Activated naive CD8-positive, alpha-beta T cell treated with anti-CD3 and anti-CD28 coated beads, Interleukin-2, amount 50 U/mL, for 24 hours (primary cell): Measurements from ENCODE around the gene GRB7.
"Not testable (repeated sequence)": the region's sequence is repeated elsewhere in the genome, so short reads cannot be mapped to it uniquely, and the experiment has no call there.

ENCODE experiments used
- ATAC-seq: fragments of 150-1000 bp; cut with Tn5 transposase; one replicate; pipeline ENCODE4 v1.10.0; 2021
- DNase-seq: peaks from one replicate; pipeline ENCODE4 v3.0.0; 2021
- H3K27ac Mint-ChIP-seq: one replicate; pipeline ENCODE4 v1.8.0; 2021; ENCODE audit warnings: mild to moderate bottlenecking, mixed read lengths
- H3K27me3 Mint-ChIP-seq: one replicate; pipeline ENCODE4 v1.8.0; 2021; ENCODE audit warnings: mixed read lengths
- H3K36me3 Mint-ChIP-seq: one replicate; pipeline ENCODE4 v1.8.0; 2021; ENCODE audit warnings: low read depth, mixed read lengths
- H3K4me1 Mint-ChIP-seq: one replicate; pipeline ENCODE4 v1.8.0; 2021; ENCODE audit warnings: mixed read lengths
- H3K4me3 Mint-ChIP-seq: one replicate; pipeline ENCODE4 v1.8.0; 2021; ENCODE audit warnings: mild to moderate bottlenecking, moderate library complexity, mixed read lengths
- H3K9me3 Mint-ChIP-seq: one replicate; pipeline ENCODE4 v1.8.0; 2021; ENCODE audit warnings: mixed read lengths

GRB7 gene

DNA sequence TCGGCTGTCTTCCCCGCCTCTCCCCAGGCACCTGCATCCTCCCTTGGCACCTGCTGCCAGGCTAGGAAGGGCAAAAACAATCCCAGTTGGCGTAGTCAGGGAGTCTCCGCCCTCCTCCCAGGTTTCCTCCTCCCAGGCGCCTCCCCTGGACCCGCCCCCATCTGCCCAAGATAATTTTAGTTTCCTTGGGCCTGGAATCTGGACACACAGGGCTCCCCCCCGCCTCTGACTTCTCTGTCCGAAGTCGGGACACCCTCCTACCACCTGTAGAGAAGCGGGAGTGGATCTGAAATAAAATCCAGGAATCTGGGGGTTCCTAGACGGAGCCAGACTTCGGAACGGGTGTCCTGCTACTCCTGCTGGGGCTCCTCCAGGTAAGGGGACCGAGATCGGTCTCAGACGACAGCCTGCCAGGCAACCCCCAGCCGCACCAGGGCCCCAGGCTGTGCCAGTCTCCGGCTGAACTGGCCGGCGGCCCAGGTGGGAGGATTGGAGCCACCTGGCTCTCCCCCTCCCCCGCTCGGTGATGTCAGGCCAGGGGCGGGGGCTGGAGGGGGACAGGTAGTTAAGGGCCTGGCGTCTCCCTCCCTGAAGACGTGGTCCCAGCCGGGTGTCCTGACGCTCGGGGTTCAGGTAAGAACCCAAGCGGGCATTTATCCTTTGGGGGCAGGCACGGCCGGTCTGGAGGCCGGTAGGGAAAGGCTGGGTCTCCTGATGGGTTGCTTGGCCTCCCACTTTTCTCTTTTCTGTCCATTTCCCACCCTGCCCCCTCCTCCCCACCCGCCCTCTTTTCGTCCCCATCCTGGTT is at the start of gene GRB7:
Gene GRB7 (plus strand): TSS at position 179 of the 808 bp plus-strand sequence. CDS start 4,364 bp downstream, outside the sequence.
- Mint-ChIP-seq H3K27me3 (peaks cover 12% of the 10 kb centered on the region), H3K4me3 (peak within 1 kb of the TSS; percentile 59), H3K4me1 (peaks cover 21% of the 10 kb centered on the region), H3K9me3 (no peaks in the 10 kb centered on the region), H3K36me3 (no peaks in the 10 kb centered on the region), H3K27ac (peak within 1 kb of the TSS; percentile 60)
- no peak for DNase-seq
- ATAC-seq: no peak

DNA sequence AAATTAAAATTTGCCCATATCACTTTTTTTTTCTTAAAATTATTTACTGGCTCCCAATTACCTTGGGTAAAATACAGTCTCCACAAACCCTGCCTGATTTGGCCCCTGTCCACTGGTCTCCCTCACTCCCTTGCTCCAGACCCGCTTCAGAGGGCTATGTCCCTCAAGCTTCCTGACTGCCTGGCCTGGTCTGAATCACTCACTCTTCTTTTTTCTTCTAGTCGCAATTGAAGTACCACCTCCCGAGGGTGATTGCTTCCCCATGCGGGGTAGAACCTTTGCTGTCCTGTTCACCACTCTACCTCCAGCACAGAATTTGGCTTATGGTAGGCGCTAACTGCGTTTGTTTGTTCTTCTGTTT is 49.3 kb upstream of the GRB7 start:
- Mint-ChIP-seq H3K9me3 (no peaks in the 10 kb centered on the region), H3K36me3 (peaks cover 3% of the 10 kb centered on the region), H3K27me3 (no peaks in the 10 kb centered on the region), H3K27ac (peak overlapping the region; percentile 95), H3K4me1 (peaks cover 22% of the 10 kb centered on the region), H3K4me3 (peak overlapping the region; percentile 97)
- ATAC-seq: no peak
- DNase-seq: no peak

DNA sequence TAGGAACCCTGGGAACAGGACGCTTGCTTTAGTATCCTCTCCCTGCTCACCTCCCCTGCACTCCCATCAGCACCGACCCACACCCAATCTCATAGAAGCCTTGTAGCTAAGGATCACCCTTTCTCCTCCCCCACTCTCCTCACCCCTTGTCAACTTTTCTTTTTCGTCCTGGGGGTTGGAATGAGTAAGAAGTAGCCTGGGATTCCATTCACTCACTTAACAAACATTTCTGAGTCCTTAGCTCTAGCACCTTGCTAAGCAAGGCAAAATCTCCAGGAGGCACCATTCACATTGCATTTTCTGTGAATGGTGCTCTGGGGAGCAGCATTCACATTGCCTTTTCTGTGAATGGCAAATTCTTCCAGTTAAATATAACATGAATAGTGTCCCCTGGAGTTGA is 48.8 kb upstream of the GRB7 start:
- H3K36me3 Mint-ChIP-seq: peaks cover 3% of the 10 kb centered on the region
- no peaks in the 10 kb centered on the region for H3K9me3 Mint-ChIP-seq
- no peaks in the 10 kb centered on the region for H3K27me3 Mint-ChIP-seq
- H3K4me1 Mint-ChIP-seq: peaks cover 22% of the 10 kb centered on the region
- ATAC-seq (no peak), DNase-seq (no peak)
- H3K4me3 Mint-ChIP-seq: peak overlapping the region; percentile 97
- peak overlapping the region; percentile 95 for H3K27ac Mint-ChIP-seq

DNA sequence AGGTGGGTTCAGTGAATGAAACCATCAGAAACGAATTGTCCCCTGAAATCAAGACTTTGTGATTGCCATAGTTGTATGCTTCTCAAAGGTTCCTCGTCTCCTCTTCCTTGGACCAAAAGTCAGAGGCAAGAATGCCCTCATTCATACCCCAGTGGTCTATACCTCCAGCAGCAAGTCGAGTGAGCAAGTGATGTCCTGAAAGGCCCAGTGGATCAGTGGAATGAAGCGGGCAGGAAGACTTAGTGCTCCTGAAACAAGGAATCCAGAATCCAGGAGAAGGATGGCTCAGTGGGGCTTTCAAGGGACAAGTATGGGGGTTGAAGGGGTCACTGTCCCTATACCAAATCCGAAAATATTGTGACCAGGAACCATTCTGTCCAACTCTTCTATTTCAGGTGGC is 43.1 kb upstream of the GRB7 start:
- Mint-ChIP-seq H3K4me3 (no peak overlapping the region), H3K27ac (no peak overlapping the region), H3K27me3 (peaks cover 17% of the 10 kb centered on the region), H3K9me3 (no peaks in the 10 kb centered on the region), H3K4me1 (peaks cover 3% of the 10 kb centered on the region), H3K36me3 (no peaks in the 10 kb centered on the region)
- ATAC-seq: no peak
- no peak for DNase-seq

DNA sequence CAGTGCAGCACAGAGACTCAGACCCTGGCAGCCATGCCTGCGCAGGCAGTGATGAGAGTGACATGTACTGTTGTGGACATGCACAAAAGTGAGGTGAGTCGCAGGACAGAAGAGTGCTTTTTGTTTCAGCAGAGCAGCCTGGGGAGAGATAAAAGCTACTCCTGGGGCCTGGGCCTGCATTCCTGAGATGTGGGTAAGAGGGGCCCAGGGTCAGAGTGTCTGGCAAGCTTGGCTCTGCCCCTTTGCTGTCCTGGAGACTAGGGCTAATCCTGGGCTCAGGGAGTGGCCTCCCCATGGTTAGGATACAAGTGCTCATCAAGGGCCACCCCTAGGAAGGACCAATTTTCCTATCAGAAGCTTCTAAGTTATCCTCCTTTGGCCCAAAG is 42.7 kb upstream of the GRB7 start:
- ATAC-seq (no peak), DNase-seq (no peak)
- peaks cover 5% of the 10 kb centered on the region for H3K4me1 Mint-ChIP-seq
- H3K27me3 Mint-ChIP-seq: peaks cover 20% of the 10 kb centered on the region
- no peak overlapping the region for H3K4me3 Mint-ChIP-seq
- H3K36me3 Mint-ChIP-seq: no peaks in the 10 kb centered on the region
- H3K9me3 Mint-ChIP-seq: no peaks in the 10 kb centered on the region
- no peak overlapping the region for H3K27ac Mint-ChIP-seq

DNA sequence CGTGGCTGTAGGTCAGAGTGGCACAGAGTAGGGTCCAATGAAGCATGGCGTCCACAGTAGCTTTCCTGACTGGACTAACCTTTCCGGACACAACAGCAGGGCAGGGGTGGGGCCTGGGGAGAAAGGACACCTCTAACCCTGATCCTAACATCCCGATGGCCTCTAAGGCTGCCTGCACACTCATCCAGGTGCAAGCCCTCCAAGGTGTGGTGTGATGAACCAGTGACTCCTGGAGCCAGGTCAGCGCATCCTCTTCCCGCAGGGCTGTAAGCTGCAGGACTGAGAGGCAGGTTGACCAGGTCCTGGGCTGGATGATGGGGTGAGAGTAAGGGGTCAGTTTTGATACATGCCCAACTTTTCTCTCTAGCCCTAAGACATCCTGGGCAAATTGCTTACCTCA is 41.0 kb upstream of the GRB7 start:
- no peaks in the 10 kb centered on the region for H3K36me3 Mint-ChIP-seq
- H3K9me3 Mint-ChIP-seq: no peaks in the 10 kb centered on the region
- no peak overlapping the region for H3K27ac Mint-ChIP-seq
- peaks cover 5% of the 10 kb centered on the region for H3K4me1 Mint-ChIP-seq
- H3K27me3 Mint-ChIP-seq: peaks cover 34% of the 10 kb centered on the region
- no peak overlapping the region for H3K4me3 Mint-ChIP-seq
- ATAC-seq (no peak), DNase-seq (no peak)

DNA sequence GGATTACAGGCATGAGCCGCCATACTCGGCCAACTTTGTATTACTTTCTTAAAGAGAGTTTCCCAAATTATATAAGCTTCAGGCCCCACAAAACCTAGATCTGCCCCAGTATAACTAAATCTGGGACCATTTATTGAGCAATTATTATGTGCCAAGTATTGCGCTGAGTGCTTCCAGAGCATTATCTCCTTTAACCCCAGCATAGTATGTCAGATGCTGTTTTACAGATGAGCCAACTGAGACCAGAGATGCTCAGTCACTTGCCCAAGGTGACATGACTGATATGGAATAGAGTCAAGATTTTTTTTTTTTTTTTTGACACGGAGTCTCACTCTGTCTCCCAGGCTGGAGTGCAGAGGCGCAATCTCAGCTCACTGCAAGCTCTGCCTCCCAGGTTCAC is 39.8 kb upstream of the GRB7 start:
- no peak for ATAC-seq
- Mint-ChIP-seq H3K36me3 (no peaks in the 10 kb centered on the region), H3K4me1 (peaks cover 5% of the 10 kb centered on the region), H3K27ac (no peak overlapping the region), H3K9me3 (no peaks in the 10 kb centered on the region), H3K4me3 (no peak overlapping the region), H3K27me3 (peaks cover 37% of the 10 kb centered on the region)
- DNase-seq: no peak

DNA sequence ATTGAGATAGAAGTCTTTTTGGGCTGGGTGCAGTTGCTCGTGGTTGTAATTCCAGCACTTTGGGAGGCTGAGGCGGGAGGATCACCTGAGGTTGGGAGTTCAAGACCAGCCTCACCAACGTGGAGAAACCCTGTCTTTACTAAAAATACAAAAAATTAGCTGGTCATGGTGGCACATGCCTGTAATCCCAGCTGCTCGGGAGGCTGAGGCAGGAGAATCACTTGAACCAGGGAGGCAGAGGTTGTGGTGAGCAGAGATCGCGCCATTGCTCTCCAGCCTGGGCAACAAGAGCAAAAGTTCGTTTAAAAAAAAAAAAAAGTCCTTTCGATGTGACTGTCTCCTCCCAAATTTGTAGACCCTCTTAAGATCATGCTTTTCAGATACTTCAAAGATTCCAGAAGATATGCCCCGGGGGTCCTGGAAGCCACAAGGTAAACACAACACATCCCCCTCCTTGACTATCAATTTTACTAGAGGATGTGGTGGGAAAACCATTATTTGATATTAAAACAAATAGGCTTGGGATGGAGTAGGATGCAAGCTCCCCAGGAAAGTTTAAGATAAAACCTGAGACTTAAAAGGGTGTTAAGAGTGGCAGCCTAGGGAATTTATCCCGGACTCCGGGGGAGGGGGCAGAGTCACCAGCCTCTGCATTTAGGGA is 38.5 kb upstream of the GRB7 start:
- H3K36me3 Mint-ChIP-seq, H3K9me3 Mint-ChIP-seq, ATAC-seq, DNase-seq, H3K27ac Mint-ChIP-seq: not testable (repeated sequence)
- H3K4me3 Mint-ChIP-seq: peak overlapping the region; percentile 54
- H3K4me1 Mint-ChIP-seq: peaks cover 10% of the 10 kb centered on the region
- peaks cover 37% of the 10 kb centered on the region for H3K27me3 Mint-ChIP-seq

DNA sequence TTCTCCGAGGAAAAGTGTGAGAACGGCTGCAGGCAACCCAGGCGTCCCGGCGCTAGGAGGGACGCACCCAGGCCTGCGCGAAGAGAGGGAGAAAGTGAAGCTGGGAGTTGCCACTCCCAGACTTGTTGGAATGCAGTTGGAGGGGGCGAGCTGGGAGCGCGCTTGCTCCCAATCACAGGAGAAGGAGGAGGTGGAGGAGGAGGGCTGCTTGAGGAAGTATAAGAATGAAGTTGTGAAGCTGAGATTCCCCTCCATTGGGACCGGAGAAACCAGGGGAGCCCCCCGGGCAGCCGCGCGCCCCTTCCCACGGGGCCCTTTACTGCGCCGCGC is 38.0 kb upstream of the GRB7 start, which contains the start of gene ERBB2:
Gene ERBB2 (plus strand): TSS at position 247 of the 330 bp plus-strand sequence. CDS start 175 bp downstream, outside the sequence.
- DNase-seq: no peak
- H3K36me3 Mint-ChIP-seq: no peaks in the 10 kb centered on the region
- H3K4me1 Mint-ChIP-seq: peaks cover 10% of the 10 kb centered on the region
- no peaks in the 10 kb centered on the region for H3K9me3 Mint-ChIP-seq
- no peak for ATAC-seq
- no peak within 1 kb of the TSS for H3K27ac Mint-ChIP-seq
- peaks cover 37% of the 10 kb centered on the region for H3K27me3 Mint-ChIP-seq
- H3K4me3 Mint-ChIP-seq: peak within 1 kb of the TSS; percentile 54

DNA sequence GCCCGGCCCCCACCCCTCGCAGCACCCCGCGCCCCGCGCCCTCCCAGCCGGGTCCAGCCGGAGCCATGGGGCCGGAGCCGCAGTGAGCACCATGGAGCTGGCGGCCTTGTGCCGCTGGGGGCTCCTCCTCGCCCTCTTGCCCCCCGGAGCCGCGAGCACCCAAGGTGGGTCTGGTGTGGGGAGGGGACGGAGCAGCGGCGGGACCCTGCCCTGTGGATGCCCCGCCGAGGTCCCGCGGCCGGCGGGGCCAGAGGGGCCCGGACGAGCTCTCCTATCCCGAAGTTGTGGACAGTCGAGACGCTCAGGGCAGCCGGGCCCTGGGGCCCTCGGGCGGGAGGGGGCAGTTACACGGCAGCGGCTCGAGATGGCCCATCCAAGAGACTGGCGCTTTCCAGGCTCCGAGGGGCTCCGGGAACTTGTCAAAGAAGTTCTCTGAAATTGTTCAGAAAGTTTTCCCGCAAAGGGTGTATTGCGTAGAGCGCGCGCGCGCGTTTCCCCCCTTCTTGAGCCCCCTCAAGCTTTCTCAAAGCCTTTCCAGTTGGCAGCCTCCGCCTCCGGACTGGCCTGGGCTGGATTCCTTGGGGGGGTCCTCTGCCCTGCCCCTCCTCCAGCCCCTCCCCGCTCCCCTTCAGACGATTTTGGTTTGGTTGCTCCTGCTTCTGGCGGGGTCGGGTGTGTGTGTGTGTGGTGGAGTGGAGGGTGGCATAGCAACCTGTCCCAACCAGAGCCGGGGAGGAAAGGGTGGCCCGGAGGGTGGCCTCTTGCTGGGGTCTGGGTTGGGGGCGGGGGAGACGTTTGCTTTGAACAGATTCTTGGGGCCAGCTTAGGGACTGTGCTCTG is 37.4 kb upstream of the GRB7 start:
- DNase-seq (no peak), ATAC-seq (no peak)
- Mint-ChIP-seq H3K36me3 (no peaks in the 10 kb centered on the region), H3K27ac (no peak overlapping the region), H3K4me3 (no peak overlapping the region), H3K27me3 (peaks cover 37% of the 10 kb centered on the region), H3K4me1 (peaks cover 10% of the 10 kb centered on the region), H3K9me3 (no peaks in the 10 kb centered on the region)

DNA sequence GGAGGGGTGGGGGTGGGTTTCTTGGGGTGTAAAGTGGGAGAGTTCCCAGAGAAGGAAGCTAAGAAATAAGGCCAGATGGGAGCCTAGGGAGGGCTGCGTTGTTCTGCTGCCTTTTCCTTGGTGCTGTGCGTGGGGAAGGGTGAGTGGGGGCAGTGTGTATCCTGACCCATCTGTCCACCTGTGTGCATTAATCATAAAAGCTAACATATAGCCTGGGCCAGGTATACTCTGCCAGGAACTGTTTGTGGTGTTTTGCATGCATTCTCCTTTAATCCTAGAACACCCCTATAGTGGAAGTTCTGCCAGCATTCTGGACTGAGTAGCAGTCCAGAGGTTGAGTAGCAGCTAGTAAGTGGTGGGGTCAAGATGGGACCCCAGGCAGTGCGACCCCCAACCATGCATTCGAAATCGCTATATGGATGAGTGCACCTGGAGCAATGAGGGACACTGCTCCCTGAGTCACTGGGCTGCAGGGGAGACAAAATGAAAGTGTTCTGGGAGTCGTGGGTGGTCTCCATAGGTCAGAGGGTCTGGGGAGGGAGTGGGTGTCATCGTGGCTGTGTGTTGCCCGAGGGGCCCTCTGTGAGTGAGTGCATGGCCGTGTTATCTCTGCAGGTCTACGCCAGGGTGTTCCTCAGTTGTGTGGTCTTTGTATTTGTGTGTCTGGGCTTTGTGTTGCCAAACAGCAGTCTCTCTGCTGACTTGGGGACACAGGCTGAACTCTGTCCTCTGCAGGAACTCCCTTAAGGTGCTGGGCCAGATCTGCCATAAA is 36.5 kb upstream of the GRB7 start:
- DNase-seq: no peak
- Mint-ChIP-seq H3K4me1 (peaks cover 10% of the 10 kb centered on the region), H3K27me3 (peaks cover 37% of the 10 kb centered on the region), H3K4me3 (no peak overlapping the region), H3K9me3 (no peaks in the 10 kb centered on the region), H3K36me3 (no peaks in the 10 kb centered on the region), H3K27ac (no peak overlapping the region)
- no peak for ATAC-seq

DNA sequence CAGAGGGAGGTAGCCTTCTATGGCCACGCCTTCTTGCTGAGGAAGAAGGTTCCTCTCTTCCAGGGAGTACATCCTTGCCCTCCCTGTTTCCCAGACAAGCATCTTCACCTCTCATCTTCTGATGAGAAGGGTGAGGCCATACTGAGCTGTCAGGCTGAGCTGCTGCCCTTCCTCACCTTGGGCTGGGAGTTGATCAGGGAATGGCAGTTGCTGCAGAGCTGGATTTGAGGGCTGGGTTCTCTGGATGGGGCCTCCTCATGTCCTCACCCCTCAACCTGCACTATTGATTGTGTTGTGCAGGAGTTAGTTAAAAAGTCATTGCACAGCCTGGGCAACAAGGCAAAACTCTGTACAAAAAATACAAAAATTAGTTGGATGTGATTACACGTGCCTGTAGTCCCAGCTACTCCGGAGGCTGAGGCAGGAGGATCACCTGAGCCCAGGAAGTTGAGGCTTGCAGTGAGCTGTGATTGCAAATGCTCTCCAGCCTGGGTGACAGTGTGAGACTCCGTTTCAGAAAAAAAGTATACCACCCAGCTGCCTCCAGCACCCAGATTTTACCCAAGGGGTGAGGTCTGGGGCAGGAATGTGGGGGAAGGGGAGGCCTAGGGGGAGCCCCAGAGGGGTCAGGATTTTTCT is 35.8 kb upstream of the GRB7 start:
- H3K27ac Mint-ChIP-seq: no peak overlapping the region
- H3K4me3 Mint-ChIP-seq: no peak overlapping the region
- ATAC-seq (no peak), DNase-seq (no peak)
- no peaks in the 10 kb centered on the region for H3K36me3 Mint-ChIP-seq
- peaks cover 13% of the 10 kb centered on the region for H3K4me1 Mint-ChIP-seq
- no peaks in the 10 kb centered on the region for H3K9me3 Mint-ChIP-seq
- peaks cover 37% of the 10 kb centered on the region for H3K27me3 Mint-ChIP-seq

DNA sequence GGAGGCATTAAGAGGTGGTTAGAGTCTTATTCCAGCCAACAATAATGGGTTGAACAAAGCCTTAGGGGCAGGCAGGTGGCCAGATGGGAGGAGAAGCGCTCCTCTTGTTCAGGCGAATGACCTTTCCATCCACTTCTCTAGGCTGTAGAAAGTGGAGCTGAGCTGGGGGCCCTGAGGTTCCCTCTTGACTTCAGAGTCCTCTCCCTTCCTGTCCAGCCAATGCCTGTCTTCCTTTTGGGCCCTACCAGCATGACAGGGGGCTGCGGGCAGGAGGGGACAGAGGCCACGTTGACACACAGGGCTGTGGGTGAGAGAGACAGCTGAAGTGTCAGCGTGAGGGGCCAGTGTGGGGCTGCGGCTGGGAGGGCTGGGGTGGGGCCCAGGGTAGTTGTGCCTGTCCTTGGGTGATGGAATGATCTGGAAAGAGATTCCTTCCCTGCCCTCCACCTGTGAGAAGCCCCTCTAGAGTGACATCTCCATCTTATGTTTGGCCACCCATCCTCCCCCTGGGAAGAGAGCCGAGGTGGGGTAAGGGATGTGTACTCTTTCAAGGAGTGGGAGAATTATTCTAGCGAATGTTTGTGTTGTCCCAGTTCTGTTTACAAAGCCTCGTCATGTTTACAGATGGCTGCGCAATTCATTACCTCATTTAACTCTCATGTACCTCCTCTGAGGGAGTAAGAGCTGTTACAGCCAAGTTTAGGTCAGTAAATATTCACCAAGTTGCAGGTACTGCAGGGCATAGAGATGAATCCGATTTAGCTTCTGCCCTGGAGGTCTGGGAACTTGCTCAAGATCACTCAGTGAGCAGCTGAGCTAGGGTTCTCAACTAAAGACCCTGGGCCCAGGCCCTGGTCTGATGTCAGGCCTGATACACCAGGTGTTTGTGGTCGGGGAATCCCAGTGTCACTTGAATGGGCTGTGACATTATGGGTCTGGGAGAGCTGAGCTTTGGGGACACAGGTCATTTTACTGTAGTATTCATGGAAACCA is 34.5 kb upstream of the GRB7 start:
- H3K36me3 Mint-ChIP-seq: no peaks in the 10 kb centered on the region
- DNase-seq (no peak), ATAC-seq (peak; percentile 58)
- H3K4me1 Mint-ChIP-seq: peaks cover 18% of the 10 kb centered on the region
- H3K4me3 Mint-ChIP-seq: no peak overlapping the region
- no peak overlapping the region for H3K27ac Mint-ChIP-seq
- H3K27me3 Mint-ChIP-seq: peaks cover 34% of the 10 kb centered on the region
- H3K9me3 Mint-ChIP-seq: no peaks in the 10 kb centered on the region
